K562 (cell line): ENCODE measurements around the gene PIH1D1. TPM values are rescaled to one million over a fixed set of nuclear protein-coding genes. Genes with fewer than 3 reads are reported as not detected.

ENCODE experiments used
- CBFA2T3 ChIP-seq: fragments of 450-650 bp; IDR thresholded peaks from 2 replicates; pipeline ENCODE4 v1.6.1; 2017
- CEBPG ChIP-seq, 3 experiments: fragments of 200-800 bp in 1 of 3; sonication (Bioruptor generic) in 1 of 3; sonication (generic) in 1 of 3; formaldehyde crosslinking in 1 of 3; IDR thresholded peaks in 2 of 3; conservative IDR thresholded peaks in 1 of 3; 2 replicates each; pipeline versions ENCODE4 v1.6.1 to v1.8.0; 2016 to 2022; ENCODE audit warnings: missing compliant biosample characterization in 2 of 3, missing genetic modification characterization in 2 of 3, mild to moderate bottlenecking in 1 of 3, missing genetic modification reagents in 1 of 3
- ESRRA ChIP-seq: fragments of 450-650 bp; IDR thresholded peaks from 2 replicates; pipeline ENCODE4 v1.6.1; 2014; ENCODE audit warnings: low read depth, mild to moderate bottlenecking, moderate library complexity, borderline replicate concordance
- ETV1 ChIP-seq: fragments of 450-650 bp; conservative IDR thresholded peaks from 2 replicates; pipeline ENCODE4 v1.6.1; 2016; ENCODE audit warnings: missing genetic modification characterization, control low read depth, low read depth, missing compliant biosample characterization
- FOXK1 ChIP-seq: sonication (generic); formaldehyde crosslinking; IDR thresholded peaks from 2 replicates; pipeline ENCODE4 v1.8.0; 2022; ENCODE audit warnings: missing genetic modification reagents, mild to moderate bottlenecking, borderline replicate concordance
- HDAC2 ChIP-seq: fragments of 450-650 bp; IDR thresholded peaks from 2 replicates; pipeline ENCODE4 v1.6.1; 2016; ENCODE audit warnings: mild to moderate bottlenecking
- MYC ChIP-seq, 2 experiments: fragments of 250-450 bp in 1 of 2; sonication (Bioruptor Pico) in 1 of 2; IDR thresholded peaks; 2 replicates each; pipeline versions ENCODE4 v1.5.1 to v1.6.1; 2012 to 2021; ENCODE audit warnings: low read depth in 2 of 2, borderline replicate concordance in 1 of 2, improper control_type of control experiment in 1 of 2, low read length in 1 of 2, mild to moderate bottlenecking in 1 of 2, moderate library complexity in 1 of 2
- NCOR1 ChIP-seq: fragments of 450-650 bp; IDR thresholded peaks from 2 replicates; pipeline ENCODE4 v1.6.1; 2016; ENCODE audit warnings: mild to moderate bottlenecking, moderate library complexity
- SP1 ChIP-seq: sonication (generic); formaldehyde crosslinking; IDR thresholded peaks from 2 replicates; pipeline ENCODE4 v1.8.1; 2022; ENCODE audit warnings: mild to moderate bottlenecking, missing genetic modification reagents
- SP2 ChIP-seq: IDR thresholded peaks from 2 replicates; pipeline ENCODE4 v1.6.1; 2011; ENCODE audit warnings: mild to moderate bottlenecking, low read depth, low read length, moderate library complexity; ENCODE audit not compliant: poor library complexity, severe bottlenecking; ENCODE audit errors: extremely low read depth
- STAG1 ChIP-seq: sonication (generic); formaldehyde crosslinking; IDR thresholded peaks from 2 replicates; pipeline ENCODE4 v1.5.0; 2020; ENCODE audit warnings: missing genetic modification reagents, borderline replicate concordance
- TCFL5 ChIP-seq: fragments of 250-450 bp; sonication (Bioruptor Pico); conservative IDR thresholded peaks from 2 replicates; pipeline ENCODE4 v1.6.1; 2021; ENCODE audit warnings: mild to moderate bottlenecking, moderate library complexity, matching md5 sums
- TSC22D4 ChIP-seq: fragments of 450-650 bp; IDR thresholded peaks from 2 replicates; pipeline ENCODE4 v1.6.1; 2016; ENCODE audit warnings: missing genetic modification characterization, missing biosample characterization, control low read depth
- XRCC5 ChIP-seq: fragments of 200-400 bp; formaldehyde crosslinking; IDR thresholded peaks from 2 replicates; pipeline ENCODE4 v1.6.1; 2017; ENCODE audit warnings: low read depth, mild to moderate bottlenecking, low read length
- ZNF408 ChIP-seq: fragments of 250-450 bp; sonication (Bioruptor Pico); IDR thresholded peaks from 2 replicates; pipeline ENCODE4 v1.4.0; 2020; ENCODE audit warnings: low read depth, mild to moderate bottlenecking, moderate library complexity
- ZNF445 ChIP-seq: fragments of 250-450 bp; sonication (Bioruptor Pico); IDR thresholded peaks from 2 replicates; pipeline ENCODE4 v1.4.0; 2020; ENCODE audit warnings: low read depth, mild to moderate bottlenecking, moderate library complexity
- polyA plus RNA-seq, 8 experiments: library from polyadenylated mRNA; depleted of rRNA in 4 of 8; stranded (reverse) in 5 of 8; unstranded in 3 of 8; fragments of >200 nt; fragmentation: Nextera tagmentation in 2 of 8; fragmentation: Illumina TruSeq in 1 of 8; extraction: Ambion mirVana in 2 of 8; extraction: Trizol in 1 of 8; gene quantifications; 2 replicates each; pipeline versions ENCODE4 v1.2.1 to v1.2.3, GENCODE V29; 2011 to 2014; ENCODE audit warnings: inconsistent platforms in 1 of 8, missing spikeins in 1 of 8
- total RNA-seq, 7 experiments: library from RNA; depleted of rRNA in 6 of 7; stranded (reverse); fragments of >200 nt in 6 of 7; fragmentation: Illumina TruSeq in 2 of 7; extraction: Trizol in 2 of 7; gene quantifications; 2 replicates each; pipeline versions ENCODE4 v1.2.1 to v1.2.3, GENCODE V29; 2011 to 2021; ENCODE audit warnings: low replicate concordance in 1 of 7
- TF ChIP-seq, protein P1 (sequence below): fragments of 450-650 bp; IDR thresholded peaks from 2 replicates; pipeline ENCODE4 v1.6.1; 2016; ENCODE audit warnings: antibody characterized with exemption
- TF ChIP-seq, protein P2 (sequence below): IDR thresholded peaks from 2 replicates; pipeline ENCODE4 v1.6.1; 2012; ENCODE audit warnings: low read depth, low read length, improper control_type of control experiment, borderline replicate concordance
- TF ChIP-seq, protein P3 (sequence below): sonication (generic); formaldehyde crosslinking; IDR thresholded peaks from 2 replicates; pipeline ENCODE4 v1.8.0; 2022; ENCODE audit warnings: mild to moderate bottlenecking, missing genetic modification reagents

PIH1D1 gene
- total and polyA plus RNA-seq, 9 of the 15 experiments (the other 6 are each of a cell fraction or from before 2014, with no cell fraction given), result 26.5 to 224 (median 137) TPM

DNA sequence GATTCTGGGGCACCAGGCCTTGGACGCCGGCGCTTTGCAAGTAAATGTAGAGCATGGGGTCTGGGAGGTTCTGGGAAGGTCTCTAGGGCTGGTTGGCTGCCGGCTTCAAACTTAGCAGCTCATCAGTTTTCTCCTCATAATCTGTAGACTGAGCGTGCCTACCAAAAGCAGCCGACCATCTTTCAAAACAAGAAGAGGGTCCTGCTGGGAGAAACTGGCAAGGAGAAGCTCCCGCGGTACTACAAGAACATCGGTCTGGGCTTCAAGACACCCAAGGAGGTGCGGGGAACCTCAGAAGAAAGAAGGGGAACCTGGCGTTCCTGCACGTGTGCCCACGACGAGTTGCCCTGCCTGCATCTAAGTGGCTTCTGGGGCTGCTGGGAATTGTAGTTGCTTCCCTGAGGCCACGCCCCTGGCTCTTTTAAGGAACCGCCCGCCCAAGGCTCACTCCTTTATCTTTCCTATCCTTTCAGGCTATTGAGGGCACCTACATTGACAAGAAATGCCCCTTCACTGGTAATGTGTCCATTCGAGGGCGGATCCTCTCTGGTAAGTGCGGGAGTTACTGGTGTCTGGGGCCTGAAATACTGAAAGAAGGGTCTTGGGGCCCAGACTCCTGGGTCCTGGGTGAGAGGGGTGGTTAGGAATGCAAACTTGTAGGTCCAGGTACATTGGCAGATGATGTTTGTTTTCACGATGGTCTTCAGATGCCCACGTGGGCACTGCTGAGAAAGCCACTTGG, 45.6 kb upstream of the PIH1D1 start (continued):
- TF ChIP-seq ETV1 (tag) (no peak), NCOR1 (no peak), TSC22D4 (no peak), SP1 (peak; percentile 70; the same call in 1 of the 2 replicates), CEBPG (CRISPR knock-in tag; IDR thresholded peaks at IDR 0.05) (no peak), CEBPG (tag; conservative IDR thresholded peaks at IDR 0.05 in 1 of 2, IDR thresholded peaks at IDR 0.05 in 1 of 2) (no peak), ZNF408 (no peak), ESRRA (no peak), FOXK1 (CRISPR knock-in tag) (no peak), CBFA2T3 (no peak), SP2 (no peak), TCFL5 (CRISPR knock-in tag) (no peak), MYC (IDR thresholded peaks at IDR 0.05; ENCODE audit: low read depth, low read length) (peak; percentile 91), MYC (CRISPR knock-in tag; IDR thresholded peaks at IDR 0.05; ENCODE audit: borderline replicate concordance, low read depth) (no peak), XRCC5 (0 out of 2 replicates have a peak, but pooled peaks have one; percentile 61), STAG1 (no peak), HDAC2 (peak; percentile 16; the same call in 1 of the 2 replicates), ZNF445 (CRISPR knock-in tag) (no peak)
- TF ChIP-seq, protein P1, sequence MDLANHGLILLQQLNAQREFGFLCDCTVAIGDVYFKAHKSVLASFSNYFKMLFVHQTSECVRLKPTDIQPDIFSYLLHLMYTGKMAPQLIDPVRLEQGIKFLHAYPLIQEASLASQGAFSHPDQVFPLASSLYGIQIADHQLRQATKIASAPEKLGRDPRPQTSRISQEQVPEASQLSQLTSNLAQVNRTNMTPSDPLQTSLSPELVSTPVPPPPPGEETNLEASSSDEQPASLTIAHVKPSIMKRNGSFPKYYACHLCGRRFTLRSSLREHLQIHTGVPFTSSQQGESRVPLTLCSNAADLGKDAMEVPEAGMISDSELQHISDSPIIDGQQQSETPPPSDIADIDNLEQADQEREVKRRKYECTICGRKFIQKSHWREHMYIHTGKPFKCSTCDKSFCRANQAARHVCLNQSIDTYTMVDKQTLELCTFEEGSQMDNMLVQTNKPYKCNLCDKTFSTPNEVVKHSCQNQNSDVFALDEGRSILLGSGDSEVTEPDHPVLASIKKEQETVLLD, result no peak
- TF ChIP-seq, protein P2, sequence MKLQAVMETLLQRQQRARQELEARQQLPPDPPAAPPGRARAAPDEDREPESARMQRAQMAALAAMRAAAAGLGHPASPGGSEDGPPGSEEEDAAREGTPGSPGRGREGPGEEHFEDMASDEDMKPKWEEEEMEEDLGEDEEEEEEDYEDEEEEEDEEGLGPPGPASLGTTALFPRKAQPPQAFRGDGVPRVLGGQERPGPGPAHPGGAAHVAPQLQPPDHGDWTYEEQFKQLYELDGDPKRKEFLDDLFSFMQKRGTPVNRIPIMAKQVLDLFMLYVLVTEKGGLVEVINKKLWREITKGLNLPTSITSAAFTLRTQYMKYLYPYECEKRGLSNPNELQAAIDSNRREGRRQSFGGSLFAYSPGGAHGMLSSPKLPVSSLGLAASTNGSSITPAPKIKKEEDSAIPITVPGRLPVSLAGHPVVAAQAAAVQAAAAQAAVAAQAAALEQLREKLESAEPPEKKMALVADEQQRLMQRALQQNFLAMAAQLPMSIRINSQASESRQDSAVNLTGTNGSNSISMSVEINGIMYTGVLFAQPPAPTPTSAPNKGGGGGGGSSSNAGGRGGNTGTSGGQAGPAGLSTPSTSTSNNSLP, result no peak
- TF ChIP-seq, protein P3, sequence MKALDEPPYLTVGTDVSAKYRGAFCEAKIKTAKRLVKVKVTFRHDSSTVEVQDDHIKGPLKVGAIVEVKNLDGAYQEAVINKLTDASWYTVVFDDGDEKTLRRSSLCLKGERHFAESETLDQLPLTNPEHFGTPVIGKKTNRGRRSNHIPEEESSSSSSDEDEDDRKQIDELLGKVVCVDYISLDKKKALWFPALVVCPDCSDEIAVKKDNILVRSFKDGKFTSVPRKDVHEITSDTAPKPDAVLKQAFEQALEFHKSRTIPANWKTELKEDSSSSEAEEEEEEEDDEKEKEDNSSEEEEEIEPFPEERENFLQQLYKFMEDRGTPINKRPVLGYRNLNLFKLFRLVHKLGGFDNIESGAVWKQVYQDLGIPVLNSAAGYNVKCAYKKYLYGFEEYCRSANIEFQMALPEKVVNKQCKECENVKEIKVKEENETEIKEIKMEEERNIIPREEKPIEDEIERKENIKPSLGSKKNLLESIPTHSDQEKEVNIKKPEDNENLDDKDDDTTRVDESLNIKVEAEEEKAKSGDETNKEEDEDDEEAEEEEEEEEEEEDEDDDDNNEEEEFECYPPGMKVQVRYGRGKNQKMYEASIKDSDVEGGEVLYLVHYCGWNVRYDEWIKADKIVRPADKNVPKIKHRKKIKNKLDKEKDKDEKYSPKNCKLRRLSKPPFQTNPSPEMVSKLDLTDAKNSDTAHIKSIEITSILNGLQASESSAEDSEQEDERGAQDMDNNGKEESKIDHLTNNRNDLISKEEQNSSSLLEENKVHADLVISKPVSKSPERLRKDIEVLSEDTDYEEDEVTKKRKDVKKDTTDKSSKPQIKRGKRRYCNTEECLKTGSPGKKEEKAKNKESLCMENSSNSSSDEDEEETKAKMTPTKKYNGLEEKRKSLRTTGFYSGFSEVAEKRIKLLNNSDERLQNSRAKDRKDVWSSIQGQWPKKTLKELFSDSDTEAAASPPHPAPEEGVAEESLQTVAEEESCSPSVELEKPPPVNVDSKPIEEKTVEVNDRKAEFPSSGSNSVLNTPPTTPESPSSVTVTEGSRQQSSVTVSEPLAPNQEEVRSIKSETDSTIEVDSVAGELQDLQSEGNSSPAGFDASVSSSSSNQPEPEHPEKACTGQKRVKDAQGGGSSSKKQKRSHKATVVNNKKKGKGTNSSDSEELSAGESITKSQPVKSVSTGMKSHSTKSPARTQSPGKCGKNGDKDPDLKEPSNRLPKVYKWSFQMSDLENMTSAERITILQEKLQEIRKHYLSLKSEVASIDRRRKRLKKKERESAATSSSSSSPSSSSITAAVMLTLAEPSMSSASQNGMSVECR (CRISPR knock-in tag), result peak; percentile 62; the same call in 1 of the 2 replicates
